Liver (tissue), 9 donors: Measurements from ENCODE around the gene C3orf49. TPM values are rescaled to one million over a fixed set of nuclear protein-coding genes. Genes with fewer than 3 reads are reported as not detected.

Source experiments
- DNase-seq: peaks from one replicate; pipeline ENCODE4 v3.0.0-alpha.2; 2017; ENCODE audit warnings: low spot score
- H3K27ac ChIP-seq, 2 donors: one replicate each; pipeline ENCODE4 v1.7.0; 2013; ENCODE audit warnings: inconsistent platforms in 2 of 2, low read length in 2 of 2, control low read depth in 1 of 2, low read depth in 1 of 2, mild to moderate bottlenecking in 1 of 2
- H3K27me3 ChIP-seq, 4 donors: one replicate each; pipeline versions ENCODE4 v1.6.1 to v1.7.0; 2013; ENCODE audit warnings: low read length in 3 of 4, inconsistent platforms in 1 of 4, mild to moderate bottlenecking in 1 of 4, moderate library complexity in 1 of 4; ENCODE audit not compliant: control insufficient read depth in 4 of 4, insufficient read depth in 4 of 4
- H3K36me3 ChIP-seq, 4 donors: one replicate each; pipeline versions ENCODE4 v1.6.1 to v1.7.0; 2013; ENCODE audit warnings: low read length in 3 of 4, mild to moderate bottlenecking in 3 of 4, low read depth in 1 of 4, moderate library complexity in 1 of 4; ENCODE audit not compliant: control insufficient read depth in 4 of 4, insufficient read depth in 3 of 4
- H3K4me1 ChIP-seq, 4 donors: one replicate each; pipeline versions ENCODE4 v1.6.1 to v1.7.0; 2013; ENCODE audit warnings: low read length in 3 of 4, mild to moderate bottlenecking in 3 of 4, moderate library complexity in 1 of 4; ENCODE audit not compliant: control insufficient read depth in 4 of 4, insufficient read depth in 4 of 4
- H3K4me3 ChIP-seq, 3 donors: one replicate each; pipeline versions ENCODE4 v1.6.1 to v1.7.0; 2013; ENCODE audit warnings: low read length in 3 of 3, control low read depth in 1 of 3, low read depth in 1 of 3, mild to moderate bottlenecking in 1 of 3
- H3K9ac ChIP-seq, 2 donors: one replicate each; pipeline ENCODE4 v1.7.0; 2013; ENCODE audit warnings: low read length in 2 of 2, mild to moderate bottlenecking in 2 of 2, moderate library complexity in 2 of 2, control low read depth in 1 of 2, low read depth in 1 of 2
- H3K9me3 ChIP-seq, 4 donors: one replicate each; pipeline versions ENCODE4 v1.6.1 to v1.7.0; 2013; ENCODE audit warnings: low read length in 3 of 4; ENCODE audit not compliant: control insufficient read depth in 4 of 4
- CTCF ChIP-seq: fragments of 150-350 bp; IDR thresholded peaks from 2 replicates; pipeline ENCODE4 v1.5.1; 2017; ENCODE audit warnings: improper control_type of control experiment, low read depth, low read length; ENCODE audit not compliant: missing input control
- EGR1 ChIP-seq, 2 donors: IDR thresholded peaks; 2 replicates each; pipeline ENCODE4 v1.6.1; 2016 to 2018; ENCODE audit warnings: antibody characterized with exemption in 2 of 2, low read depth in 2 of 2
- FOXA1 ChIP-seq: IDR thresholded peaks from 2 replicates; pipeline ENCODE4 v1.6.1; 2016; ENCODE audit warnings: antibody characterized with exemption
- FOXA2 ChIP-seq: IDR thresholded peaks from 2 replicates; pipeline ENCODE4 v1.6.1; 2016; ENCODE audit warnings: antibody characterized with exemption
- GABPA ChIP-seq, 2 donors: IDR thresholded peaks in 1 of 2; conservative IDR thresholded peaks in 1 of 2; 2 replicates each; pipeline ENCODE4 v1.6.1; 2016; ENCODE audit warnings: antibody characterized with exemption in 2 of 2, mild to moderate bottlenecking in 1 of 2, moderate library complexity in 1 of 2
- HNF4A ChIP-seq, 2 donors: conservative IDR thresholded peaks; 2 replicates each; pipeline ENCODE4 v1.6.1; 2016; ENCODE audit warnings: antibody characterized with exemption in 2 of 2, mild to moderate bottlenecking in 2 of 2
- HNF4G ChIP-seq: IDR thresholded peaks from 2 replicates; pipeline ENCODE4 v1.6.1; 2016; ENCODE audit warnings: antibody characterized with exemption
- JUND ChIP-seq, 2 donors: IDR thresholded peaks; 2 replicates each; pipeline ENCODE4 v1.6.1; 2016; ENCODE audit warnings: antibody characterized with exemption in 2 of 2
- MAX ChIP-seq: IDR thresholded peaks from 2 replicates; pipeline ENCODE4 v1.6.1; 2016; ENCODE audit warnings: antibody characterized with exemption
- NR2F2 ChIP-seq: IDR thresholded peaks from 2 replicates; pipeline ENCODE4 v1.6.1; 2016; ENCODE audit warnings: antibody characterized with exemption
- RAD21 ChIP-seq, 2 donors: IDR thresholded peaks; 2 replicates each; pipeline ENCODE4 v1.6.1; 2016; ENCODE audit warnings: antibody characterized with exemption in 2 of 2, mild to moderate bottlenecking in 2 of 2
- RXRA ChIP-seq, 2 donors: IDR thresholded peaks; 2 replicates each; pipeline ENCODE4 v1.6.1; 2017 to 2018; ENCODE audit warnings: antibody characterized with exemption in 2 of 2, mild to moderate bottlenecking in 1 of 2
- SP1 ChIP-seq: IDR thresholded peaks from 2 replicates; pipeline ENCODE4 v1.6.1; 2018; ENCODE audit warnings: antibody characterized with exemption, mild to moderate bottlenecking
- TAF1 ChIP-seq: conservative IDR thresholded peaks from 2 replicates; pipeline ENCODE4 v1.6.1; 2016; ENCODE audit warnings: antibody characterized with exemption, mild to moderate bottlenecking
- YY1 ChIP-seq: IDR thresholded peaks from 2 replicates; pipeline ENCODE4 v1.6.1; 2016; ENCODE audit warnings: antibody characterized with exemption, mild to moderate bottlenecking
- WGBS: extraction: QIAGEN DNeasy Blood & Tissue Kit; methylation state at CpG from one replicate; pipeline ENCODE4 v1.1.7; 2013; 5-methylcytosine and 5-hydroxymethylcytosine counted together
- polyA plus RNA-seq, 2 donors: library from polyadenylated mRNA; stranded (reverse) in 1 of 2; unstranded in 1 of 2; fragments of 200-250 nt in 1 of 2; fragments of >200 nt in 1 of 2; fragmentation: Nextera tagmentation in 1 of 2; extraction: Ambion mirVana in 1 of 2; gene quantifications; one replicate each; pipeline versions ENCODE4 v1.2.1 to v1.2.3, GENCODE V29; 2013 to 2015
- total RNA-seq, 2 donors: library from RNA; depleted of rRNA; stranded (reverse); fragments of >200 nt; gene quantifications; one replicate each; pipeline ENCODE4 v1.2.3, GENCODE V29; 2014
- TF ChIP-seq, protein P1 (sequence below): IDR thresholded peaks from 2 replicates; pipeline ENCODE4 v1.6.1; 2016; ENCODE audit warnings: antibody characterized with exemption
- TF ChIP-seq, protein P2 (sequence below): IDR thresholded peaks from 2 replicates; pipeline ENCODE4 v1.6.1; 2016; ENCODE audit warnings: antibody characterized with exemption, mild to moderate bottlenecking
- TF ChIP-seq, protein P3 (sequence below): IDR thresholded peaks from 2 replicates; pipeline ENCODE4 v1.6.1; 2016; ENCODE audit warnings: antibody characterized with exemption
- donor health status: healthy.
- donor health status: healthy.
- donor health status: healthy.
- donor health status: healthy.
- donor health status: healthy.

Gene C3orf49
- total and polyA plus RNA-seq, 4 donors, result 0.13 TPM; not detected in 3

DNA sequence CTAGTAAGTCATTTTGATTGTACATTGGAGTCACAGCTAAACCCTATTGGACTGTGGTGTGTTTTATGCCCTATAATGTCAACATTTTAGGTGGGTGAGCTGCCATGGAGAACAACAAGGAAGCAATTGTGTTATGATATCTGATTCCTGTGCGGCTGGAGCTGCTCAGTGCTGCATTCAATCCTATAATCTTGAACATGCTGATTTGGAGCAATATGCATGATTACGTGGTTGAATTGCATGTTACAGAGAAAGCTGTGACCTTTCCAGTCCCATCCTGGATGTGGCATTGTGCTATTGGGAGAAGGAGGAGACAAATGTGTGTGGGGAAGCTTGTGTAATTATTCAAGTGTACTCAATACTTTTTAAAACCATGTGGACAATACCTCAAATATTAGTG, 20.1 kb upstream of the C3orf49 start:
- Histone ChIP-seq H3K4me1 (no peaks in the 10 kb centered on the region), H3K27me3 (no peaks in the 10 kb centered on the region), H3K4me3 (no peak overlapping the region), H3K9ac (no peak overlapping the region), H3K27ac (no peak overlapping the region), H3K36me3 (no peaks in the 10 kb centered on the region), H3K9me3 (no peaks in the 10 kb centered on the region)
- TF ChIP-seq FOXA1 (no peak), JUND (IDR thresholded peaks at IDR 0.05) (no peak), GABPA (IDR thresholded peaks at IDR 0.05 in 1 of 2, conservative IDR thresholded peaks at IDR 0.05 in 1 of 2) (no peak), HNF4A (conservative IDR thresholded peaks at IDR 0.05) (no peak), CTCF (no peak), FOXA2 (no peak)
- DNase-seq, result no peak
- WGBS, result 91% methylated on average over 2 of the region's 2 CpGs

DNA sequence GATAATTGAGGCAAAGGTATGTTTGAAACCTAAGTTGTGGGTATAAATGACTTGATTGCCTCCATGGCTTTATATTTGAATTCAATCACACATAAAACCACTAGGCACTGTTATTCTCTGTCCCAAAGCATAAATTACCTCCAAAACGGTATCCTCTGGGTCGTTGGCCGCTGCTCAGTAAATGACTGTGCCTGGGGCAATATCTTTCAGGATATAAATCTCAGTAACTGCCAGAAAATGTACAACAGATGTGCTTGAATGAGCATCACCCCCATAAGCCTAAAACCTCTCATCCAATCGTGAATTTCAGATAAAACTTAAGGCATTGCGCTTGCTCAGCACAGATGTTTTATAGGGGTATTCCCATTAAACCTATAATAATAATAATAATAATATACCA, 19.0 kb upstream of the C3orf49 start:
- no peak overlapping the region for H3K9ac ChIP-seq
- H3K27me3 ChIP-seq, result no peaks in the 10 kb centered on the region
- no peak overlapping the region for H3K27ac ChIP-seq
- WGBS, result 85% methylated on average over 5 of the region's 5 CpGs
- TF ChIP-seq MAX (no peak), RAD21 (IDR thresholded peaks at IDR 0.05) (no peak), TAF1 (no peak), JUND (IDR thresholded peaks at IDR 0.05) (no peak), SP1 (no peak), GABPA (IDR thresholded peaks at IDR 0.05 in 1 of 2, conservative IDR thresholded peaks at IDR 0.05 in 1 of 2) (no peak), HNF4G (no peak), HNF4A (conservative IDR thresholded peaks at IDR 0.05) (no peak), YY1 (no peak), CTCF (no peak), RXRA (IDR thresholded peaks at IDR 0.05) (no peak), FOXA1 (no peak), EGR1 (IDR thresholded peaks at IDR 0.05; ENCODE audit: low read depth in 2 of 2) (no peak), NR2F2 (no peak), FOXA2 (no peak)
- TF ChIP-seq, protein P1, sequence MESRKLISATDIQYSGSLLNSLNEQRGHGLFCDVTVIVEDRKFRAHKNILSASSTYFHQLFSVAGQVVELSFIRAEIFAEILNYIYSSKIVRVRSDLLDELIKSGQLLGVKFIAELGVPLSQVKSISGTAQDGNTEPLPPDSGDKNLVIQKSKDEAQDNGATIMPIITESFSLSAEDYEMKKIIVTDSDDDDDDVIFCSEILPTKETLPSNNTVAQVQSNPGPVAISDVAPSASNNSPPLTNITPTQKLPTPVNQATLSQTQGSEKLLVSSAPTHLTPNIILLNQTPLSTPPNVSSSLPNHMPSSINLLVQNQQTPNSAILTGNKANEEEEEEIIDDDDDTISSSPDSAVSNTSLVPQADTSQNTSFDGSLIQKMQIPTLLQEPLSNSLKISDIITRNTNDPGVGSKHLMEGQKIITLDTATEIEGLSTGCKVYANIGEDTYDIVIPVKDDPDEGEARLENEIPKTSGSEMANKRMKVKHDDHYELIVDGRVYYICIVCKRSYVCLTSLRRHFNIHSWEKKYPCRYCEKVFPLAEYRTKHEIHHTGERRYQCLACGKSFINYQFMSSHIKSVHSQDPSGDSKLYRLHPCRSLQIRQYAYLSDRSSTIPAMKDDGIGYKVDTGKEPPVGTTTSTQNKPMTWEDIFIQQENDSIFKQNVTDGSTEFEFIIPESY, result no peak
- TF ChIP-seq, protein P2, sequence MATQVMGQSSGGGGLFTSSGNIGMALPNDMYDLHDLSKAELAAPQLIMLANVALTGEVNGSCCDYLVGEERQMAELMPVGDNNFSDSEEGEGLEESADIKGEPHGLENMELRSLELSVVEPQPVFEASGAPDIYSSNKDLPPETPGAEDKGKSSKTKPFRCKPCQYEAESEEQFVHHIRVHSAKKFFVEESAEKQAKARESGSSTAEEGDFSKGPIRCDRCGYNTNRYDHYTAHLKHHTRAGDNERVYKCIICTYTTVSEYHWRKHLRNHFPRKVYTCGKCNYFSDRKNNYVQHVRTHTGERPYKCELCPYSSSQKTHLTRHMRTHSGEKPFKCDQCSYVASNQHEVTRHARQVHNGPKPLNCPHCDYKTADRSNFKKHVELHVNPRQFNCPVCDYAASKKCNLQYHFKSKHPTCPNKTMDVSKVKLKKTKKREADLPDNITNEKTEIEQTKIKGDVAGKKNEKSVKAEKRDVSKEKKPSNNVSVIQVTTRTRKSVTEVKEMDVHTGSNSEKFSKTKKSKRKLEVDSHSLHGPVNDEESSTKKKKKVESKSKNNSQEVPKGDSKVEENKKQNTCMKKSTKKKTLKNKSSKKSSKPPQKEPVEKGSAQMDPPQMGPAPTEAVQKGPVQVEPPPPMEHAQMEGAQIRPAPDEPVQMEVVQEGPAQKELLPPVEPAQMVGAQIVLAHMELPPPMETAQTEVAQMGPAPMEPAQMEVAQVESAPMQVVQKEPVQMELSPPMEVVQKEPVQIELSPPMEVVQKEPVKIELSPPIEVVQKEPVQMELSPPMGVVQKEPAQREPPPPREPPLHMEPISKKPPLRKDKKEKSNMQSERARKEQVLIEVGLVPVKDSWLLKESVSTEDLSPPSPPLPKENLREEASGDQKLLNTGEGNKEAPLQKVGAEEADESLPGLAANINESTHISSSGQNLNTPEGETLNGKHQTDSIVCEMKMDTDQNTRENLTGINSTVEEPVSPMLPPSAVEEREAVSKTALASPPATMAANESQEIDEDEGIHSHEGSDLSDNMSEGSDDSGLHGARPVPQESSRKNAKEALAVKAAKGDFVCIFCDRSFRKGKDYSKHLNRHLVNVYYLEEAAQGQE, result no peak
- TF ChIP-seq, protein P3, sequence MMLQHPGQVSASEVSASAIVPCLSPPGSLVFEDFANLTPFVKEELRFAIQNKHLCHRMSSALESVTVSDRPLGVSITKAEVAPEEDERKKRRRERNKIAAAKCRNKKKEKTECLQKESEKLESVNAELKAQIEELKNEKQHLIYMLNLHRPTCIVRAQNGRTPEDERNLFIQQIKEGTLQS, result no peak
- no peaks in the 10 kb centered on the region for H3K4me1 ChIP-seq
- no peak overlapping the region for H3K4me3 ChIP-seq
- DNase-seq, result no peak
- no peaks in the 10 kb centered on the region for H3K36me3 ChIP-seq
- no peaks in the 10 kb centered on the region for H3K9me3 ChIP-seq
